Smooth muscle cell (in vitro differentiated cells): ENCODE data around the gene AKTIP. TPM values are rescaled to one million over a fixed set of nuclear protein-coding genes. Genes with fewer than 3 reads are reported as not detected.
A peak's percentile ranks its signal among the peaks of the same experiment; 100 is the strongest.

Experiments
- DNase-seq: peaks from one replicate; lab custom pipeline; 2025; ENCODE audit not compliant: unreplicated experiment; lab: John Stamatoyannopoulos, UW
- H2AFZ ChIP-seq: fragments of 200-600 bp; sonication (generic); 2 replicates; pipeline ENCODE4 v1.6.0; 2016; ENCODE audit warnings: antibody characterized with exemption, low read depth, mild to moderate bottlenecking
- H3F3A ChIP-seq: fragments of 200-600 bp; sonication (generic); 2 replicates; pipeline ENCODE4 v1.6.0; 2017; ENCODE audit warnings: antibody characterized with exemption, low read depth
- H3K27ac ChIP-seq: fragments of 200-600 bp; sonication (generic); 2 replicates; pipeline ENCODE4 v1.5.1; 2016; ENCODE audit warnings: low read depth, mild to moderate bottlenecking
- H3K27me3 ChIP-seq: fragments of 200-600 bp; sonication (generic); 2 replicates; pipeline ENCODE4 v1.6.1; 2016; ENCODE audit warnings: low read depth, mild to moderate bottlenecking
- H3K36me3 ChIP-seq: fragments of 200-600 bp; sonication (generic); 2 replicates; pipeline ENCODE4 v1.5.1; 2016; ENCODE audit warnings: low read depth
- H3K4me1 ChIP-seq: fragments of 200-600 bp; sonication (generic); 2 replicates; pipeline ENCODE4 v1.5.1; 2016; ENCODE audit warnings: low read depth
- H3K4me2 ChIP-seq: fragments of 200-600 bp; sonication (generic); 2 replicates; pipeline ENCODE4 v1.6.0; 2016; ENCODE audit warnings: mild to moderate bottlenecking
- H3K4me3 ChIP-seq: fragments of 200-600 bp; sonication (generic); 2 replicates; pipeline ENCODE4 v1.5.1; 2016; ENCODE audit warnings: mild to moderate bottlenecking
- H3K79me2 ChIP-seq: fragments of 200-600 bp; sonication (generic); 2 replicates; pipeline ENCODE4 v1.6.0; 2016; ENCODE audit warnings: low read depth, mild to moderate bottlenecking
- H3K9ac ChIP-seq: fragments of 200-600 bp; sonication (generic); 2 replicates; pipeline ENCODE4 v1.6.0; 2016; ENCODE audit warnings: low read depth
- H3K9me3 ChIP-seq: fragments of 200-600 bp; sonication (generic); replicated peaks from 2 replicates; pipeline ENCODE4 v1.5.1; 2016; ENCODE audit warnings: low read depth
- H4K20me1 ChIP-seq: fragments of 200-600 bp; sonication (generic); 2 replicates; pipeline ENCODE4 v1.6.0; 2016; ENCODE audit warnings: low read depth
- WGBS: methylation state at CpG from one replicate; pipeline ENCODE4 v1.1.7; 2016; ENCODE audit warnings: low lambda C conversion rate; 5-methylcytosine and 5-hydroxymethylcytosine counted together
- polyA plus RNA-seq: library from polyadenylated mRNA; unstranded; fragments of >200 nt; fragmentation: Nextera tagmentation; extraction: Ambion mirVana; gene quantifications from 2 replicates; pipeline ENCODE4 v1.2.1, GENCODE V29; 2016
- total RNA-seq: library from RNA; depleted of rRNA; stranded (reverse); fragments of >200 nt; gene quantifications from 2 replicates; pipeline ENCODE4 v1.2.3, GENCODE V29; 2014
- TF ChIP-seq, protein P1 (sequence below): fragments of 200-600 bp; sonication (generic); IDR thresholded peaks from 2 replicates; pipeline ENCODE4 v1.5.1; 2017; ENCODE audit warnings: borderline replicate concordance, mild to moderate bottlenecking, antibody characterized with exemption; ENCODE audit not compliant: insufficient read depth, poor library complexity, severe bottlenecking

Gene AKTIP
- total and polyA plus RNA-seq, 2 experiments from 2014 or later, result 14.1 to 24.3 TPM

DNA sequence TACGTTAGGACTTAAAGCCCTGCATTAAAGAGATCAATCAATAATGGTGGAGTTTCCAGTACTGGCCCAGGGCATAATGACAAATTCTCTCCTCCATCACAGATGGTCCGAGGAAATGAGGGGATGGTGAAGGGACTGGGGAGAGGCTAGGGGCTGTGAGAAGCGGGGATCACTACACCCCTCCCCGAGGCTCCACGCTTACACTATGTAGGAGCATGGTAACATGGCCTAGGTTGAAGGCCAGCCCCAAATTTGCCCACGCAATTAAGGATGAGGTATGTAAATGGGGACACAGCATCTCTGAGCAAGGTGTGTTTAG lies 8.0 kb upstream of the AKTIP start:
- 89% methylated on average over 6 of the region's 6 CpGs for WGBS
- Histone ChIP-seq H3K27ac (no peak overlapping the region), H2AFZ (no peak overlapping the region), H3K4me2 (no peak overlapping the region), H3F3A (no peaks in the 10 kb centered on the region), H3K4me1 (no peaks in the 10 kb centered on the region), H3K79me2 (no peaks in the 10 kb centered on the region), H3K36me3 (no peaks in the 10 kb centered on the region), H3K27me3 (no peaks in the 10 kb centered on the region), H3K9me3 (no peaks in the 10 kb centered on the region), H3K9ac (no peak overlapping the region), H4K20me1 (no peaks in the 10 kb centered on the region), H3K4me3 (no peak overlapping the region)
- no peak for DNase-seq
- TF ChIP-seq, protein P1, sequence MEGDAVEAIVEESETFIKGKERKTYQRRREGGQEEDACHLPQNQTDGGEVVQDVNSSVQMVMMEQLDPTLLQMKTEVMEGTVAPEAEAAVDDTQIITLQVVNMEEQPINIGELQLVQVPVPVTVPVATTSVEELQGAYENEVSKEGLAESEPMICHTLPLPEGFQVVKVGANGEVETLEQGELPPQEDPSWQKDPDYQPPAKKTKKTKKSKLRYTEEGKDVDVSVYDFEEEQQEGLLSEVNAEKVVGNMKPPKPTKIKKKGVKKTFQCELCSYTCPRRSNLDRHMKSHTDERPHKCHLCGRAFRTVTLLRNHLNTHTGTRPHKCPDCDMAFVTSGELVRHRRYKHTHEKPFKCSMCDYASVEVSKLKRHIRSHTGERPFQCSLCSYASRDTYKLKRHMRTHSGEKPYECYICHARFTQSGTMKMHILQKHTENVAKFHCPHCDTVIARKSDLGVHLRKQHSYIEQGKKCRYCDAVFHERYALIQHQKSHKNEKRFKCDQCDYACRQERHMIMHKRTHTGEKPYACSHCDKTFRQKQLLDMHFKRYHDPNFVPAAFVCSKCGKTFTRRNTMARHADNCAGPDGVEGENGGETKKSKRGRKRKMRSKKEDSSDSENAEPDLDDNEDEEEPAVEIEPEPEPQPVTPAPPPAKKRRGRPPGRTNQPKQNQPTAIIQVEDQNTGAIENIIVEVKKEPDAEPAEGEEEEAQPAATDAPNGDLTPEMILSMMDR, result no peak

DNA sequence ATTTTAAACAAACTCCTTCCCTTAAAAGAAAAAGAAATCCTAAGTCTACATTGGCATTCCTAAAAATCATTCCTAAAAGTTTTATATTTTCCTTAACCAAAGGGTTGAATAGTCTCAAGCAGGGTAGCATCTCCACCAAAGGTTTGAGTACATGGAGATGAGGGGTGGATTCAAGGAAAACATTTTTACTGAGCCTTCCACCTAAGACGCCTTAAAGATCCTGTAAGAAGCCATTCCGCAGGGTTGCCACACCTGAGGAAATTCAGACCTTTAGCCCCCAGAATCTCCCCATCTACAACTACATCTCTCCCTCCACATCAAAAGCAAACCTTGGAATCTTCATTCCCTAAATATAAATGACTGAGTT lies 7.7 kb upstream of the AKTIP start:
- no peak overlapping the region for H3K27ac ChIP-seq
- no peaks in the 10 kb centered on the region for H3F3A ChIP-seq
- H3K79me2 ChIP-seq, result no peaks in the 10 kb centered on the region
- H3K4me1 ChIP-seq, result no peaks in the 10 kb centered on the region
- no peaks in the 10 kb centered on the region for H3K36me3 ChIP-seq
- no peak overlapping the region for H3K4me2 ChIP-seq
- no peaks in the 10 kb centered on the region for H4K20me1 ChIP-seq
- H3K4me3 ChIP-seq, result no peak overlapping the region
- H3K9ac ChIP-seq, result no peak overlapping the region
- no peak overlapping the region for H2AFZ ChIP-seq
- no peak for DNase-seq
- TF ChIP-seq, protein P1, result no peak
- 53% methylated on average over 2 of the region's 2 CpGs for WGBS
- no peaks in the 10 kb centered on the region for H3K9me3 ChIP-seq
- H3K27me3 ChIP-seq, result no peaks in the 10 kb centered on the region

DNA sequence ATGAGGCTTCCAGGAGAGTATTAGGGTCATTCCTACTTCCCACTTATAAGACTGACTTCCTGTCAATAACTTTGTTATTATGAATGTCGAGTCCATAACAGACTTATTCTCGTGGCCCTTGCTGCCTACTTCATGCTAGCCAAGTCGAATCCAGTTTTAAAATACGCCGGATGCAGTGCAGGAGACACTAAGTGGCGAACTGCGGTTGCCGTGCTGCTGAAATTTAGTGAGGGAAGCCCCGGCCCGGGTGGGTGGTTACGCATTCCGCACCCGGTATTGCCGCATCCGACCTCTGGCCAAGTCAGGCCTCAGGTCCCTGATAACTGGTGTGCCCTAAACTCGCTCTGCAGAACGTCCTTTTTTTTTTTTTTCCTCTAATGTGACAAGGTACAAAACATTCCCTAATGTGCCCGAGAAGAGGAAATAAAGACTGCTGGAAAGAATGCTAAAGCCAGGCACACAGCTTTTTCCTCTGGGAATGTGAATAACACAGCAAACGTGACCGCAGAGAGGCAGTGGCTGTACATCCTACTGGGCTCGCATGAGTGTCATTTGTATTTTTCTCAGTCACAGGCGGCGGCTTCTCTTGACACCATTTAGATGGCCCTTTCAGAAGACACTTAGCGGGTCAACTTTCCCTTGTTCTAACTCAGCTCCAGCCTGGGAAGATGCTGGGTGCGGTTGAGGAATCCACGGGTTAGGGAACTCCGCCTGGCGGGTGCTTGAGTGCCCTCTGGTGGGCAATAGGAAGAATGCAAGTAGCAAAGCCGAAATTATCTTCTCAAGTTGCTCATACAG lies 7.1 kb upstream of the AKTIP start:
- DNase-seq, result no peak
- H3K36me3 ChIP-seq, result no peaks in the 10 kb centered on the region
- no peak overlapping the region for H3K4me3 ChIP-seq
- H3K9ac ChIP-seq, result no peak overlapping the region
- no peaks in the 10 kb centered on the region for H3K27me3 ChIP-seq
- H3K4me1 ChIP-seq, result no peaks in the 10 kb centered on the region
- H3K9me3 ChIP-seq, result no peaks in the 10 kb centered on the region
- WGBS, result 56% methylated on average over 29 of the region's 29 CpGs
- H4K20me1 ChIP-seq, result no peaks in the 10 kb centered on the region
- H3K4me2 ChIP-seq, result peak overlapping the region; percentile 67
- H3K27ac ChIP-seq, result no peak overlapping the region
- H2AFZ ChIP-seq, result peak overlapping the region; percentile 53
- TF ChIP-seq, protein P1, result peak; percentile 95
- no peaks in the 10 kb centered on the region for H3F3A ChIP-seq
- H3K79me2 ChIP-seq, result no peaks in the 10 kb centered on the region
